Uterus (tissue), 4 donors: Measurements from ENCODE around the gene MYLK3. TPM values are rescaled to one million over a fixed set of nuclear protein-coding genes. Genes with fewer than 3 reads are reported as not detected.

Source experiments
- DNase-seq, 2 donors: peaks; one replicate each; pipeline ENCODE4 v3.0.0-alpha.2; 2019 to 2020
- H3K27ac ChIP-seq, 2 donors: fragments of 200-600 bp; sonication (generic); 1 replicate in 1 of 2; 2 replicates in 1 of 2; pipeline ENCODE4 v1.5.1; 2016 to 2018
- H3K27me3 ChIP-seq, 2 donors: fragments of 200-600 bp; sonication (generic); one replicate each; pipeline ENCODE4 v1.5.1; 2018 to 2019; ENCODE audit warnings: control low read depth in 1 of 2
- H3K36me3 ChIP-seq, 2 donors: fragments of 200-600 bp; sonication (generic); one replicate each; pipeline ENCODE4 v1.5.1; 2019; ENCODE audit warnings: control low read depth in 1 of 2
- H3K4me1 ChIP-seq, 2 donors: fragments of 200-600 bp; sonication (generic); one replicate each; pipeline ENCODE4 v1.5.1; 2018 to 2019; ENCODE audit warnings: control low read depth in 1 of 2
- H3K4me3 ChIP-seq, 2 donors: fragments of 200-600 bp; sonication (generic); 1 replicate in 1 of 2; 2 replicates in 1 of 2; pipeline ENCODE4 v1.5.1; 2018 to 2019; ENCODE audit warnings: mild to moderate bottlenecking in 1 of 2
- H3K9me3 ChIP-seq, 2 donors: fragments of 200-600 bp; sonication (generic); one replicate each; pipeline ENCODE4 v1.5.1; 2019; ENCODE audit warnings: control low read depth in 1 of 2
- POLR2A ChIP-seq, 2 donors: fragments of 450-650 bp; IDR thresholded peaks; one replicate each; pipeline ENCODE4 v1.6.1; 2016; ENCODE audit warnings: antibody characterized with exemption in 2 of 2, mild to moderate bottlenecking in 1 of 2, moderate library complexity in 1 of 2
- intact Hi-C: fragments of 100-400 bp; cut with DNase I; formaldehyde crosslinking; loops from one replicate; pipeline ENCODE4 v1.15.1; 2023; ENCODE audit warnings: low total_unique reads
- total RNA-seq, 4 donors: library from RNA; depleted of rRNA in 3 of 4; stranded (reverse); fragments of >200 nt in 3 of 4; gene quantifications; one replicate each; pipeline versions ENCODE4 v1.1.0 to v1.2.4, GENCODE V29; 2014 to 2023
- TF ChIP-seq, protein P1 (sequence below), 4 experiments: fragments of 200-600 bp in 2 of 4; fragments of 450-650 bp in 2 of 4; sonication (generic) in 2 of 4; IDR thresholded peaks; one replicate each; pipeline ENCODE4 v1.5.1; 2016 to 2019; ENCODE audit warnings: antibody characterized with exemption in 4 of 4, mild to moderate bottlenecking in 2 of 4, moderate library complexity in 1 of 4
- donor health status: DM: yes; HTN: yes; CAD: no.

MYLK3 gene
- total RNA-seq, result 1 to 10 TPM in 1 of 4 donors, under 1 TPM in 2, not detected in 1; 0.51 to 4.8 (median 0.61) TPM

DNA sequence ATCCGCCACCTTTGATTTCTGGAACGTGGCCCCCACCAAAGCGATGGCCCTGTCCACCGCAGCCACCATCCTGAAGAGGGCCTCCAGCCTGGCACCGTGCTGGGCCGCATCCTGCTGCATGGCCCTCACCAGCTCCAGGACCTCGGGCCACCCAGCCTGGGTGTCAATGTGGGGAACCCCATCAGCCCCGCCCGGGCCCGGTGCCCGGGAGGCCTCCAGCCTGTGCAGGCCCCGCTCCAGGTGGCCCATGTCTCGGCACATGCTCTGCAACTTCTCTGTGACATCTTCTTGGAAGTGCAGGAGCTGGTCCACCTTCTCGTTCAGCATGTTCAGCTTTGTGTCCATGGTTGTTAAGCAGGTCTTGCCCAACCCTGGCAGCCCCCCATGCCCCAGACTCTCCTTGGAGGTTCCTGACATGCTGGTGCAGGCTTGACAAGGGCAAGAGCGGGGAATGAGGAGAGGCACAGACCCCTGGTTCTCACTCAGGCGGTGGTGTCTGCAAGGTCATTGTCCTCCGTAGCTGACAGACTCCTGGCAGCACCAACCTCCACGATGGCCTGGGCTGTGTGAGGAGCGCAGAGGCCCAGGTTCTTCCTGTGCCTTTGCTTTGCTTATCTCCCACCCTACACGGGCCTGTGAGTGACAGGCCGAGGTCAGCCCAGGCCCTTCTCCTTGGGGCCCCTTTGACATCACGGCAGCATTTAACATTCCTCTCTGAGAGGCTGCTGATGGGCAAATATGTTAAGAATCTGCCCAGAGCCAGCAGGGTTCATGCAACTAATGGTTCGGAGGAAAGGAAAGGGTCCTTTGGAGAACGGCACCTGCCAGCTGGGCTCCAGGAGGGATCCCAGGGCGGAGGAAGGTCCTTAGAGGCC, at the start of gene MYLK3:
MYLK3 (minus strand) TSS at position 568 of the 875 bp plus-strand sequence; CDS start at position 417, 151 bp downstream.
- H3K4me1 ChIP-seq, result no peaks in the 10 kb centered on the region
- H3K36me3 ChIP-seq, result no peaks in the 10 kb centered on the region
- TF ChIP-seq, protein P1, sequence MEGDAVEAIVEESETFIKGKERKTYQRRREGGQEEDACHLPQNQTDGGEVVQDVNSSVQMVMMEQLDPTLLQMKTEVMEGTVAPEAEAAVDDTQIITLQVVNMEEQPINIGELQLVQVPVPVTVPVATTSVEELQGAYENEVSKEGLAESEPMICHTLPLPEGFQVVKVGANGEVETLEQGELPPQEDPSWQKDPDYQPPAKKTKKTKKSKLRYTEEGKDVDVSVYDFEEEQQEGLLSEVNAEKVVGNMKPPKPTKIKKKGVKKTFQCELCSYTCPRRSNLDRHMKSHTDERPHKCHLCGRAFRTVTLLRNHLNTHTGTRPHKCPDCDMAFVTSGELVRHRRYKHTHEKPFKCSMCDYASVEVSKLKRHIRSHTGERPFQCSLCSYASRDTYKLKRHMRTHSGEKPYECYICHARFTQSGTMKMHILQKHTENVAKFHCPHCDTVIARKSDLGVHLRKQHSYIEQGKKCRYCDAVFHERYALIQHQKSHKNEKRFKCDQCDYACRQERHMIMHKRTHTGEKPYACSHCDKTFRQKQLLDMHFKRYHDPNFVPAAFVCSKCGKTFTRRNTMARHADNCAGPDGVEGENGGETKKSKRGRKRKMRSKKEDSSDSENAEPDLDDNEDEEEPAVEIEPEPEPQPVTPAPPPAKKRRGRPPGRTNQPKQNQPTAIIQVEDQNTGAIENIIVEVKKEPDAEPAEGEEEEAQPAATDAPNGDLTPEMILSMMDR (IDR thresholded peaks at IDR 0.05), result no peak
- TF ChIP-seq POLR2A (IDR thresholded peaks at IDR 0.05), result no peak
- no peaks in the 10 kb centered on the region for H3K9me3 ChIP-seq
- no peak for DNase-seq
- H3K4me3 ChIP-seq, result no peak within 1 kb of the TSS
- H3K27me3 ChIP-seq, result no peaks in the 10 kb centered on the region
- intact Hi-C loops, result no loop called here
- H3K27ac ChIP-seq, result no peak within 1 kb of the TSS

DNA sequence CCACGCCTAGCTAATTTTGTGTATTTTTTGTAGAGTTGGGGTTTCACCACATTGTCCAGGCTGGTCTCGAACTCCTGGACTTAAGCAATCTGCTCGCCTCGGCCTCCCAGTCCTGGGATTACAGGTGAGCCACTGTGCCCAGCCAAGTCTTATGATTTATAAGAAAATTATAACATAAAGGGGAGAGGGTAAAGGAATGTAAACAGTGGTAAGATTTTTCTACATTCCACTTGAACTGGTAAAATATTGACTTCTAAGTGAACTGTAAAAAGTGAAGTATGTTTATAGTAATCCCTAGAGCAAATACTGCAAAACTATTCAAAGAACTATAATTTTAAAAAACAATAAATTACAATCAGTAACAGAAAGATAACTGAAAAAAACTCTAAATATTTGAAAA, 49.4 kb upstream of the MYLK3 start:
- intact Hi-C loops, result no loop called here
- Histone ChIP-seq H3K4me3 (no peak overlapping the region), H3K27me3 (no peaks in the 10 kb centered on the region), H3K4me1 (no peaks in the 10 kb centered on the region), H3K27ac (no peak overlapping the region), H3K36me3 (no peaks in the 10 kb centered on the region), H3K9me3 (peaks cover 0 to 9% of the 10 kb centered on the region in 2 donors)
- TF ChIP-seq, protein P1 (IDR thresholded peaks at IDR 0.05), result no peak
- no peak for TF ChIP-seq POLR2A (IDR thresholded peaks at IDR 0.05)
- DNase-seq, result no peak

- Histone ChIP-seq H3K27ac (no peak overlapping the region), H3K36me3 (no peaks in the 10 kb centered on the region), H3K27me3 (no peaks in the 10 kb centered on the region), H3K4me3 (no peak overlapping the region), H3K4me1 (no peaks in the 10 kb centered on the region), H3K9me3 (peaks cover 0 to 9% of the 10 kb centered on the region in 2 donors)
- TF ChIP-seq, protein P1 (IDR thresholded peaks at IDR 0.05), result no peak
- TF ChIP-seq POLR2A (IDR thresholded peaks at IDR 0.05), result no peak
- DNase-seq, result no peak
- intact Hi-C loops, result no loop called here
Observed at GRCh38 chr16:46796764-46797269, 48.7 kb upstream of the MYLK3 start.

GRCh38 chr16:46793841-46794240, 45.7 kb upstream of the MYLK3 start:
- TF ChIP-seq POLR2A (IDR thresholded peaks at IDR 0.05), result no peak
- TF ChIP-seq, protein P1 (IDR thresholded peaks at IDR 0.05), result no peak
- no peak overlapping the region for H3K27ac ChIP-seq
- no peaks in the 10 kb centered on the region for H3K27me3 ChIP-seq
- no peak overlapping the region for H3K4me3 ChIP-seq
- intact Hi-C loops, result no loop called here
- DNase-seq, result no peak
- H3K9me3 ChIP-seq, result peaks cover 0 to 9% of the 10 kb centered on the region in 2 donors
- no peaks in the 10 kb centered on the region for H3K36me3 ChIP-seq
- no peaks in the 10 kb centered on the region for H3K4me1 ChIP-seq

GRCh38 chr16:46790599-46791270, 42.6 kb upstream of the MYLK3 start:
- Histone ChIP-seq H3K36me3 (no peaks in the 10 kb centered on the region), H3K4me1 (no peaks in the 10 kb centered on the region), H3K27me3 (no peaks in the 10 kb centered on the region), H3K4me3 (no peak overlapping the region), H3K27ac (peak overlapping the region in 1 of 2 donors; percentile 40), H3K9me3 (peaks cover 0 to 6% of the 10 kb centered on the region in 2 donors)
- no peak for DNase-seq
- intact Hi-C loops, result no loop called here
- TF ChIP-seq, protein P1 (IDR thresholded peaks at IDR 0.05), result no peak
- TF ChIP-seq POLR2A (IDR thresholded peaks at IDR 0.05), result no peak
